Activated CD8-positive, alpha-beta memory T cell treated with anti-CD3 and anti-CD28 coated beads for 24 hours (primary cell): ENCODE data around the gene TMEM63A.
A peak's percentile ranks its signal among the peaks of the same experiment; 100 is the strongest.
"Not testable (repeated sequence)": the region's sequence is repeated elsewhere in the genome, so short reads cannot be mapped to it uniquely, and the experiment has no call there.

Source experiments
- DNase-seq: peaks from one replicate; pipeline ENCODE4 v3.0.0-alpha.2; 2020

Gene TMEM63A

GRCh38 chr1:225908013-225908640 is 25.9 kb upstream of the TMEM63A start:
- DNase-seq = no peak

DNA sequence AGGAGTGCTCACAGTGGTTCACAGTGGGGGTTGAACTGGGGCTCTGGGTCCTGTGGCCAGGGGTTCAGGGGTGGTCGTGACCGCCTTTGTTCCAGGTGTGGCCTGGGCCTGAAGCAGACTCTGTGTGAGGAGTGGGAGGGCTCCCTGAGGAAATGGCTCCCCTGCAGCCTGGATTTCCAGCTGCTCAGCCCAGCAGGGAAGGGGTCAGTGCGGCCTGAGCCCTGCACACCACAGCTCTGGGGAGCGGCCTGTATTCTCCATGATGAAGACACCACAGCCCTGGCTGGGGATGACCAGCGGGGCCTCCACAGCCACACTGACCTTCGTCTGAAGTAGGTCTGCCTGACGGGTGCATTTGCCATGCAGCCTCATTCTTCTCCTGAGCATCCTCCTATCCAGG is 25.2 kb upstream of the TMEM63A start:
- no peak for DNase-seq

- DNase-seq = no peak
These were observed 24.3 kb upstream of the TMEM63A start for GRCh38 chr1:225906467-225906866.

- no peak for DNase-seq
These were observed 21.4 kb upstream of the TMEM63A start for GRCh38 chr1:225903623-225904022.

DNA sequence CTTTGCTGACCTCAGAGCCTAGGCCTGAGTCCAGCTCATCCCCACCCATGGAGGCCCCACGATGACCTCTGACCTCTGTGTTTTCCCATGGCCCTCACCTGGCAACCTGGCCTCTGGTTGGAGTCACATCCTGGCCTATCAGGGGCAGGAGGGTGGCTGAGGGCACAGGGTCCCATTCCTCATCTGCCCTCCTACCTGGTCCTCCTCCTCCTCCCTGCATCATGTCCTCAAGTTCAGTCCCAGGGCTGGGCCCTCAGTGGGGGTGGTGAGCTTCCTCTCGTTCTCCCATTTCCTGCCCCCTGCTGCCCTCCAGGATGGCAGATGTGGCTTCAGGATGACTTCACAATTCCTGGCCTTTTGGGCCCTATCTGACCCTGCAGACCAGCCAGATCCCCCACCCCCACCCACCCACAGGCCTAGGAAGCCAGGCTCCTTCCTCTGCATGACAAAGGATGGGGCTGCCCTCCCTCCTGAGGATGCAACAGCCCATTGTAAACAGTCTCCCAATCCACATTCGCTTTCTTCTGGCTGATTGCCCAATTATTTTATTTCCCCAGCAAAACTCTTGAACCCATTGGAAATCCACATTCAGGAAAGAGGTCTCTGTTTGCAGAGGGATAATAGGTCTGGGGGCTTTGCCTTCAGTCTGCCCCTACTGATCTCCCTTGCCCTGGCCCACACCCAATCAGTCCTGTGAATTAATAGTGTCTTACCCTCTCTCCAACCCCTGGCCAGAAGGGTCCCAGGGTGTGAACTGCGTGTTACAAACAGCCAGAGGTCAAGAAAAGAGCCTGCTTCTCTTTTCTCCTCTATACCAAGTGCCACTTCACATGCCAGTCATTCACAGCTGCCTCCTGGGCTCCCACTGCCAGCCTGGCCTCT is 17.1 kb upstream of the TMEM63A start:
- DNase-seq = no peak

DNA sequence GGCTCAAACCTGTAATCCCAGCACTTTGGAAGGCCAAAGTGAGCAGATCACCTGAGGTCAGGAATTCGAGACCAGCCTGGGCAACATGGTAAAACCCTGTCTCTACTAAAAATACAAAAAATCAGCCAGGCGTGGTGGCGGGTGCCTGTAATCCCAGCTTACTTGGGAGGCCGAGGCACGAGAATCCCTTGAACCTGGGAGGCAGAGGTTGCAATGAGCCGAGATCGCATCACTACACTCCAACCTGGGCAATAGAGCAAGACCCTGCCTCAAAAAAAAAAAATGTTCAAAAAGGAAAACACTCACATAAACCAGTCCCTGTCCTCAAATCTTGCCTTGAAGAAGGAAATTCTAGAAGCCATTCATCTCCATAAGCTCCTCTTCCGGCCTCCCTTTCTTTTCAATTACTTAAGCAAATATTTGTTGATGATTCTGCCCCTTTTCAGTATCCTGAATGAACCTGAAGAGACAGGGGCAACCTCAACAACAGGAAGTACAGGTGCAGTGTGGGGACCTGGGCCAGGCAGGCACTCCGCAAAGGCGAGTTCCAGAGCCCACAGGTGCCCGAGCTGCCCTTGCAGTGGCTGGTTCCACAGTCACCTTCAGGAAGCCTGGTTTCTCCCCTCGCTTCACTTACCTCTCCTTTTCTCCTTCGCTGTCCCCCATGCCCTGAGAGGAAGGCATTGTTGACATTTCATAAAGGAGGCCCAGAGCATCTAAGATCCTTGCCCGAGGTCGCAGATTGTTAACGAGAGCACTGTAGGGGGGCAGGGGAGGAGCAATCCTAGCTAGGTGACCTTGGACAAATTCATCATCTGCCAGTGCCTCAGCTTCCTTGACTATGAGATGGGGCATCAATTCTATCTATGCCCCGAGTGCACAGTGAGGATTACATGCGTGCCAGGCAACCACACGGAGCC is 15.7 kb upstream of the TMEM63A start:
- peak; percentile 67 for DNase-seq

- DNase-seq = peak; percentile 76
These were observed 14.9 kb upstream of the TMEM63A start for GRCh38 chr1:225896937-225897549.

GRCh38 chr1:225896494-225896893 is 14.3 kb upstream of the TMEM63A start:
- DNase-seq = no peak

GRCh38 chr1:225892307-225892706 is 10.1 kb upstream of the TMEM63A start:
- DNase-seq = no peak

DNA sequence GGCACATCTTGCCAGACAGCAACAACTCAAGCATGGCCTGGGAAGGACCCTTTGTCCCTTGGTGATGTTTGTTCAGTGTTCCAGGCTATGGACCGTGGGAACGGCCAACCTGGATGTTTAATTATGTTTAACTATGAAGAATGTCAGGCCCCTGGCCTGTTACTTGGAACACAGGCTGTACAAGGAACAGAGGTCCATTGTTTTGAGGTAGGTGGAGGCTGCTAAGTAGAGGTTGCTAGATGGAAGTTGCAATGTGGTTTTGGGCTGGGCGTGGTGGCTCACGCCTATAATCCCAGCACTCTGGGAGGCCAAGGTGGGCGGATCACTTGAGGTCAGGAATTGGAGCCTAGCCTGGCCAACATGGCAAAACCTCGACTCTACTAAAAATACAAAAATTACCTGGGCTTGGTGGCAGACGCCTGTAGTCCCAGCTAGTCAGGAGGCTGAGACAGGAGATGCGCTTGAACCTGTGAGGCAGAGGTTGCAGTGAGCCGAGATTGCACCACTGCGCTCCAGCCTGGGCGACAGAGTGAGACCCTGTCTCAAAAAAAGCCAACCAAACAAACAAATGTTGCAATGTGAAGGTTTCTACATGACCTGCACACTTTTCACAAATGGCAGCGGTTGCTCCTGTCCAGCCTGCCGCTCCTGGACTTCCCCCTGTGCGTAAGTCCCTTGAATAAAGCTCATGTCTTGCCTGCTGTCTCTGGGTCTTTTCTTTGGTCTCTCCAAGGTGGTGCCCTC is 9.2 kb upstream of the TMEM63A start:
- no peak for DNase-seq

DNA sequence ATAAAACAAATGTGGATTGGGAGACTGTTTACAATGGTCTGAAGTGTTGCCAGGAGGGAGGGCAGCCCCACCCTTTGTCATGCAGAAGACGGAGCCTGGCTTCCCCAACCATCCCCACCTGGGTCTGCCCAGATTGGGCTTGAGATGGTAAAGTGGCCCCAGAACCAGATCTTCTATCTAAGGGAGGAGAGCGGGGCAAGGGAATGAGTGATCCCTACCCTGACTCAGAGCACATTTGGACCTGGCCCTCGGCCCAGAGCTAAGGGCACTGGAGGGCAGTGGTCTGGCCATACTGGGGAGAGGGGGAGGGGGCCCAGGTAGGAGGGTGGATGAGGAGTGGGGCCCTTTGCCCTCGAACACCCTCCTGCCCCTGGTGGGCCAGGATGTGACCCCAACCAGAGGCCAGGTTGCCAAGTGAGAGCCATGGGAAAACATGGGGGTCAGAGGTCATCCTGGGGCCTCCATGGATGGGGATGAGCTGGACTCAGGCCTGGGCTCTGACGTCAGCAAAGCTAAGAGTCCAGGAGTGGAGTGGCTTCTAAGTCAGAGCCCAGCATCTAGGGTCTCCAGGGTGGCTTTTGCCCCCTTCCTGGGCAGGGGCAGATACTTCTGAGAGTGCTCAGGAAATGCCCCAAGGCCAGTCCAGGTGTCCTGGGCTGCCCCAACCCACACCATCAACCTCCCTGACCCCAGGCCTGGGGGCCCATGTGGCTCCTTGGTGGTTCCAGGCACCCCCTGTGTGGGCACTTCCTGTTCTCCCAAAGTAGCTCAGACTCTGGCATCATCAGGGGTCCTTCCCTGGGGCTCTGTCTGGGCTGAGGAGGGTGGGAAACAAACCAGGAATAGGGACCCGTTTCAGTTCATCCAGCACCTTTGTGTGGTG is 8.4 kb upstream of the TMEM63A start:
- DNase-seq = no peak

DNA sequence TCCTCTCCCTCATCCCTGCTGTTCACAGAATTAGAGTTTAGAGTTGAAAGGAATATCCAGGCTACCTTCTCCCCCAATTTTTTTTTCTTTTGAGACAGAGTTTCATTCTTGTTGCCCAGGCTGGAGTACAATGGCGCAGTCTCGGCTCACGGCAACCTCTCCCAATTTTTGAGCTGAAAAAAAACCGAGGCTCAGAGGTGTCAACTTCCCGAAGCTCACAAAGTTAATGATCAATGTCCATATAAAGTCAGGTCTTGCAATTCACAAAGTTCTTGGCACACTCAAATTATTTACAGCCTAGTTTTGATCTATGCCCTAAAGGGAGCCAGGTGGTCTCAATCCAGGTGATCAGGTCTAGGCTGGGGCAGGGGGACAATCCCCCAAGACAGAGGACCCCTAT is 7.6 kb upstream of the TMEM63A start:
- DNase-seq = no peak

GRCh38 chr1:225888898-225889601 is 6.9 kb upstream of the TMEM63A start, which contains the start of gene LEFTY1:
LEFTY1 (minus strand) TSS chr1:225889146; CDS start chr1:225889066, 80 bp downstream.
- no peak for DNase-seq

GRCh38 chr1:225888289-225888897 is 6.2 kb upstream of the TMEM63A start:
- DNase-seq = no peak

GRCh38 chr1:225887554-225888288 is 5.5 kb upstream of the TMEM63A start:
- DNase-seq = not testable (repeated sequence)

DNA sequence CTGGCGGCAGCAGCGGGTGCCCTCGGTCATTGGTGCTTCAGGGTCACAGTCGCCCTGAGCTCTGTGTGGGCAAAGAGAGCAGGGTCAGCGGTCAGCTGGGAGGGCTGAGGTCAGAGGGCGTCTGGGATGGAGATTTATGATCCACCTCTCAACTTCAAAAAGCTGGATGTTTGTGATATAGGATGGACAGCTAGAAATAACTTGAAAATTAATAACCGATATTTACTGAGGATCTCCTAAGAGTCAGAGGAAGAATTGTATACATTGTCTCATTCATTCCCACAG is 4.8 kb upstream of the TMEM63A start:
- no peak for DNase-seq

- DNase-seq = no peak
These were observed 4.2 kb upstream of the TMEM63A start for GRCh38 chr1:225886159-225887029.

DNA sequence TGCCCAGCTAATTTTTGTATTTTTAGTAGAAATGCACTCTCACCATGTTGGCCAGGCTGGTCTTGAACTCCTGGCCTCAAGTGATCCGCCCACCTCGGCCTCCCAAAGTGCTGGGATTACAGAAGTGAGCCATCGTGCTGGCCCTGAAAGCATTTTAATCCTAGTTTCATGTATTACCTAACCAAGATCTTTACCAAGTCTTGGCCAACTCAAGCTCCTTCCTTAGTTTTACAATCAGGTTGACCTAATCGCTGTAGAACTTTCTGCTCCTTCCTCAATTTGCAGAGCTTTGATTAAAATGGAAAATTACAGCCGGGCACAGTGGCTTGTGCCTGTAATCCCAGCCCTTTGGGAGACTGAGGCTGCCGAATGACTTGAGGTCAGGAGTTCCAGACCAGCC is 3.2 kb upstream of the TMEM63A start:
- no peak for DNase-seq
